ENCODE measurements around the gene TSPAN32.
A peak's percentile ranks its signal among the peaks of the same experiment; 100 is the strongest.

TSPAN32 gene

GRCh38 chr11:2300290-2300935 is 1.4 kb upstream of the TSPAN32 start:
- FAIRE-seq (no peak), DNase-seq (ENCODE audit: insufficient read length, low spot score) (no peak)
- no peak for TF ChIP-seq POLR2A (IDR thresholded peaks at IDR 0.05; ENCODE audit: low read depth, low read length)

GRCh38 chr11:2300936-2301630 is 730 bp upstream of the TSPAN32 start:
- FAIRE-seq: no peak
- no peak for TF ChIP-seq POLR2A (IDR thresholded peaks at IDR 0.05; ENCODE audit: low read depth, low read length)
- no peak for DNase-seq (ENCODE audit: insufficient read length, low spot score)

- no peak for TF ChIP-seq POLR2A (IDR thresholded peaks at IDR 0.05; ENCODE audit: low read depth, low read length)
- DNase-seq (ENCODE audit: insufficient read length, low spot score) (no peak), FAIRE-seq (no peak)
These were observed 588 bp downstream of the TSPAN32 start for GRCh38 chr11:2302306-2302895.

GRCh38 chr11:2302896-2303626 is 1.2 kb downstream of the TSPAN32 start:
- no peak for DNase-seq (ENCODE audit: insufficient read length, low spot score)
- FAIRE-seq: no peak
- no peak for TF ChIP-seq POLR2A (IDR thresholded peaks at IDR 0.05; ENCODE audit: low read depth, low read length)

GRCh38 chr11:2303627-2304505 is 2.1 kb downstream of the TSPAN32 start:
- FAIRE-seq: no peak
- no peak for TF ChIP-seq POLR2A (IDR thresholded peaks at IDR 0.05; ENCODE audit: low read depth, low read length)
- no peak for DNase-seq (ENCODE audit: insufficient read length, low spot score)

- no peak for TF ChIP-seq POLR2A (IDR thresholded peaks at IDR 0.05; ENCODE audit: low read depth, low read length)
- FAIRE-seq: no peak
- DNase-seq (ENCODE audit: insufficient read length, low spot score): no peak
These were observed 2.8 kb downstream of the TSPAN32 start for GRCh38 chr11:2304506-2305139.

- peak; percentile 69 for DNase-seq (ENCODE audit: insufficient read length, low spot score)
- TF ChIP-seq POLR2A (IDR thresholded peaks at IDR 0.05; ENCODE audit: low read depth, low read length): no peak
- FAIRE-seq: no peak
These were observed 3.4 kb downstream of the TSPAN32 start for GRCh38 chr11:2305140-2305778.

- no peak for TF ChIP-seq POLR2A (IDR thresholded peaks at IDR 0.05; ENCODE audit: low read depth, low read length)
- DNase-seq (ENCODE audit: insufficient read length, low spot score) (no peak), FAIRE-seq (no peak)
These were observed 4.1 kb downstream of the TSPAN32 start for GRCh38 chr11:2305788-2306451.

GRCh38 chr11:2306452-2306823 is 4.6 kb downstream of the TSPAN32 start:
- no peak for DNase-seq (ENCODE audit: insufficient read length, low spot score)
- TF ChIP-seq POLR2A (IDR thresholded peaks at IDR 0.05; ENCODE audit: low read depth, low read length): no peak
- FAIRE-seq: no peak

- TF ChIP-seq POLR2A (IDR thresholded peaks at IDR 0.05; ENCODE audit: low read depth, low read length): no peak
- FAIRE-seq (no peak), DNase-seq (ENCODE audit: insufficient read length, low spot score) (no peak)
These were observed 5.2 kb downstream of the TSPAN32 start for GRCh38 chr11:2306877-2307500.

GRCh38 chr11:2307501-2308331 is 5.9 kb downstream of the TSPAN32 start:
- TF ChIP-seq POLR2A (IDR thresholded peaks at IDR 0.05; ENCODE audit: low read depth, low read length): no peak
- FAIRE-seq: no peak
- DNase-seq (ENCODE audit: insufficient read length, low spot score): no peak
